WTC11 (cell line): Measurements from ENCODE around the gene LACTBL1.

Experiments used
- EMX1 ChIP-seq: fragments of 250-450 bp; sonication (Bioruptor Pico); IDR thresholded peaks from 2 replicates; pipeline ENCODE4 v1.8.0; 2021; ENCODE audit warnings: mild to moderate bottlenecking
- FOXK1 ChIP-seq: sonication (generic); formaldehyde crosslinking; IDR thresholded peaks from 2 replicates; pipeline ENCODE4 v1.8.0; 2022; ENCODE audit warnings: mild to moderate bottlenecking, moderate library complexity, missing genetic modification reagents
- FOXP1 ChIP-seq: sonication (generic); formaldehyde crosslinking; IDR thresholded peaks from 2 replicates; pipeline ENCODE4 v1.8.0; 2022; ENCODE audit warnings: missing genetic modification reagents, mild to moderate bottlenecking, moderate library complexity, borderline replicate concordance
- SMAD3 ChIP-seq: sonication (generic); formaldehyde crosslinking; IDR thresholded peaks from 2 replicates; pipeline ENCODE4 v1.8.0; 2022; ENCODE audit warnings: missing genetic modification reagents, mild to moderate bottlenecking, borderline replicate concordance
- ZNF416 ChIP-seq: fragments of 250-450 bp; sonication (Bioruptor Pico); IDR thresholded peaks from 2 replicates; pipeline ENCODE4 v1.9.0; 2021; ENCODE audit warnings: mild to moderate bottlenecking, inconsistent platforms
- TF ChIP-seq, protein P1 (sequence below): fragments of 200-600 bp; IDR thresholded peaks from 2 replicates; pipeline ENCODE4 v1.8.0; 2022; ENCODE audit warnings: antibody characterized with exemption
- TF ChIP-seq, protein P2 (sequence below): sonication (generic); formaldehyde crosslinking; IDR thresholded peaks from 2 replicates; pipeline ENCODE4 v1.8.0; 2022; ENCODE audit warnings: mild to moderate bottlenecking, missing genetic modification reagents
- TF ChIP-seq, protein P3 (sequence below): sonication (generic); formaldehyde crosslinking; IDR thresholded peaks from 2 replicates; pipeline ENCODE4 v1.8.0; 2023; ENCODE audit warnings: missing genetic modification reagents

DNA sequence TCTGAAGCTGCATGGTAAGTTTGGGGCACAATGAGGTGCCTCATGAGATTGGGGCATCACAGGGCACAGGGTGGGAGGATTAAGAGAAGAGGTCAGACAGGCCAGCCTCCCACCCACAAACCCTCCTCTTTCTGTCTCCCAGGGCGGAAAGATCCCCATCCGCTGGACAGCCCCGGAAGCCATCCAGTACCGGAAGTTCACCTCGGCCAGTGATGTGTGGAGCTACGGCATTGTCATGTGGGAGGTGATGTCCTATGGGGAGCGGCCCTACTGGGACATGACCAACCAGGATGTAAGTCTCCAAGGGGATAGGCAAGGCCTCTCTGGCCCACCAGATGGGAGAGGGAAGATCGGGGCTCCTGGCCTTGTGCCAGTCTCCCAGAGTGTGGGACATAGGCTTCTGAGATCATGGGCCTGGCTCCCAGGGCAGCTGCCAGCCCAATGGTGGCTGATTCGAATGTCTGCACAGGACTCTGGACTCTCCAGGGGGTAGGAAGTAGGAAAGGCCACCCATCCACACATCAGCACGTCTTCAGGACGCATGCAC, 63.7 kb downstream of the LACTBL1 start:
- no peak for TF ChIP-seq ZNF416 (CRISPR knock-in tag)
- no peak for TF ChIP-seq EMX1 (CRISPR knock-in tag)
- TF ChIP-seq, protein P1, sequence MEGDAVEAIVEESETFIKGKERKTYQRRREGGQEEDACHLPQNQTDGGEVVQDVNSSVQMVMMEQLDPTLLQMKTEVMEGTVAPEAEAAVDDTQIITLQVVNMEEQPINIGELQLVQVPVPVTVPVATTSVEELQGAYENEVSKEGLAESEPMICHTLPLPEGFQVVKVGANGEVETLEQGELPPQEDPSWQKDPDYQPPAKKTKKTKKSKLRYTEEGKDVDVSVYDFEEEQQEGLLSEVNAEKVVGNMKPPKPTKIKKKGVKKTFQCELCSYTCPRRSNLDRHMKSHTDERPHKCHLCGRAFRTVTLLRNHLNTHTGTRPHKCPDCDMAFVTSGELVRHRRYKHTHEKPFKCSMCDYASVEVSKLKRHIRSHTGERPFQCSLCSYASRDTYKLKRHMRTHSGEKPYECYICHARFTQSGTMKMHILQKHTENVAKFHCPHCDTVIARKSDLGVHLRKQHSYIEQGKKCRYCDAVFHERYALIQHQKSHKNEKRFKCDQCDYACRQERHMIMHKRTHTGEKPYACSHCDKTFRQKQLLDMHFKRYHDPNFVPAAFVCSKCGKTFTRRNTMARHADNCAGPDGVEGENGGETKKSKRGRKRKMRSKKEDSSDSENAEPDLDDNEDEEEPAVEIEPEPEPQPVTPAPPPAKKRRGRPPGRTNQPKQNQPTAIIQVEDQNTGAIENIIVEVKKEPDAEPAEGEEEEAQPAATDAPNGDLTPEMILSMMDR: no peak
- TF ChIP-seq SMAD3 (CRISPR knock-in tag): no peak
- TF ChIP-seq, protein P2, sequence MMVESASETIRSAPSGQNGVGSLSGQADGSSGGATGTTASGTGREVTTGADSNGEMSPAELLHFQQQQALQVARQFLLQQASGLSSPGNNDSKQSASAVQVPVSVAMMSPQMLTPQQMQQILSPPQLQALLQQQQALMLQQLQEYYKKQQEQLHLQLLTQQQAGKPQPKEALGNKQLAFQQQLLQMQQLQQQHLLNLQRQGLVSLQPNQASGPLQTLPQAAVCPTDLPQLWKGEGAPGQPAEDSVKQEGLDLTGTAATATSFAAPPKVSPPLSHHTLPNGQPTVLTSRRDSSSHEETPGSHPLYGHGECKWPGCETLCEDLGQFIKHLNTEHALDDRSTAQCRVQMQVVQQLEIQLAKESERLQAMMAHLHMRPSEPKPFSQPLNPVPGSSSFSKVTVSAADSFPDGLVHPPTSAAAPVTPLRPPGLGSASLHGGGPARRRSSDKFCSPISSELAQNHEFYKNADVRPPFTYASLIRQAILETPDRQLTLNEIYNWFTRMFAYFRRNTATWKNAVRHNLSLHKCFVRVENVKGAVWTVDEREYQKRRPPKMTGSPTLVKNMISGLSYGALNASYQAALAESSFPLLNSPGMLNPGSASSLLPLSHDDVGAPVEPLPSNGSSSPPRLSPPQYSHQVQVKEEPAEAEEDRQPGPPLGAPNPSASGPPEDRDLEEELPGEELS (CRISPR knock-in tag): no peak
- TF ChIP-seq, protein P3, sequence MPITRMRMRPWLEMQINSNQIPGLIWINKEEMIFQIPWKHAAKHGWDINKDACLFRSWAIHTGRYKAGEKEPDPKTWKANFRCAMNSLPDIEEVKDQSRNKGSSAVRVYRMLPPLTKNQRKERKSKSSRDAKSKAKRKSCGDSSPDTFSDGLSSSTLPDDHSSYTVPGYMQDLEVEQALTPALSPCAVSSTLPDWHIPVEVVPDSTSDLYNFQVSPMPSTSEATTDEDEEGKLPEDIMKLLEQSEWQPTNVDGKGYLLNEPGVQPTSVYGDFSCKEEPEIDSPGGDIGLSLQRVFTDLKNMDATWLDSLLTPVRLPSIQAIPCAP: no peak
- TF ChIP-seq FOXK1: no peak
- no peak for TF ChIP-seq FOXP1
